H7 (cell line): ENCODE results near the gene KRT86. TPM values are rescaled to one million over a fixed set of nuclear protein-coding genes. Genes with fewer than 3 reads are reported as not detected.
"Not testable (repeated sequence)": the region's sequence is repeated elsewhere in the genome, so short reads cannot be mapped to it uniquely, and the experiment has no call there.

Experiments used
- DNase-seq: peaks from one replicate; pipeline ENCODE4 v3.0.0; 2012
- H3K27me3 ChIP-seq: 2 replicates; pipeline ENCODE4 v1.6.0; 2011; ENCODE audit warnings: mild to moderate bottlenecking, low read length; ENCODE audit not compliant: control insufficient read depth, insufficient read depth
- H3K36me3 ChIP-seq: replicated peaks from 2 replicates; pipeline ENCODE4 v1.5.1; 2011; ENCODE audit warnings: low read length; ENCODE audit not compliant: control insufficient read depth, insufficient read depth
- H3K4me3 ChIP-seq: 2 replicates; pipeline ENCODE4 v1.5.1; 2011; ENCODE audit warnings: low read depth, mild to moderate bottlenecking, control low read depth, low read length, moderate library complexity; ENCODE audit not compliant: insufficient read depth
- total RNA-seq: library from RNA; depleted of rRNA; stranded (reverse); fragments of >200 nt; shearing (Covaris generic); gene quantifications from 2 replicates; pipeline ENCODE4 v1.2.3, GENCODE V29; 2014

Gene KRT86
- total RNA-seq, 1 experiment from 2014 or later, result not detected

GRCh38 chr12:52280796-52281560, 6.5 kb downstream of the KRT86 start:
- no peaks in the 10 kb centered on the region for H3K36me3 ChIP-seq
- H3K4me3 ChIP-seq, result no peak overlapping the region
- peaks cover 12% of the 10 kb centered on the region for H3K27me3 ChIP-seq
- no peak for DNase-seq

- H3K4me3 ChIP-seq, result no peak overlapping the region
- no peak for DNase-seq
- H3K27me3 ChIP-seq, result no peaks in the 10 kb centered on the region
- no peaks in the 10 kb centered on the region for H3K36me3 ChIP-seq
Measured at GRCh38 chr12:52284562-52285171, 10.2 kb downstream of the KRT86 start.

GRCh38 chr12:52285172-52285745, 10.8 kb downstream of the KRT86 start:
- no peaks in the 10 kb centered on the region for H3K27me3 ChIP-seq

GRCh38 chr12:52285851-52286530, 11.5 kb downstream of the KRT86 start:
- Histone ChIP-seq H3K27me3 (no peaks in the 10 kb centered on the region), H3K36me3 (no peaks in the 10 kb centered on the region), H3K4me3 (no peak overlapping the region)
- no peak for DNase-seq

More at GRCh38 chr12:52285172-52285745, 10.8 kb downstream of the KRT86 start:
- no peak for DNase-seq
- no peaks in the 10 kb centered on the region for H3K36me3 ChIP-seq
- H3K4me3 ChIP-seq, result no peak overlapping the region

DNA sequence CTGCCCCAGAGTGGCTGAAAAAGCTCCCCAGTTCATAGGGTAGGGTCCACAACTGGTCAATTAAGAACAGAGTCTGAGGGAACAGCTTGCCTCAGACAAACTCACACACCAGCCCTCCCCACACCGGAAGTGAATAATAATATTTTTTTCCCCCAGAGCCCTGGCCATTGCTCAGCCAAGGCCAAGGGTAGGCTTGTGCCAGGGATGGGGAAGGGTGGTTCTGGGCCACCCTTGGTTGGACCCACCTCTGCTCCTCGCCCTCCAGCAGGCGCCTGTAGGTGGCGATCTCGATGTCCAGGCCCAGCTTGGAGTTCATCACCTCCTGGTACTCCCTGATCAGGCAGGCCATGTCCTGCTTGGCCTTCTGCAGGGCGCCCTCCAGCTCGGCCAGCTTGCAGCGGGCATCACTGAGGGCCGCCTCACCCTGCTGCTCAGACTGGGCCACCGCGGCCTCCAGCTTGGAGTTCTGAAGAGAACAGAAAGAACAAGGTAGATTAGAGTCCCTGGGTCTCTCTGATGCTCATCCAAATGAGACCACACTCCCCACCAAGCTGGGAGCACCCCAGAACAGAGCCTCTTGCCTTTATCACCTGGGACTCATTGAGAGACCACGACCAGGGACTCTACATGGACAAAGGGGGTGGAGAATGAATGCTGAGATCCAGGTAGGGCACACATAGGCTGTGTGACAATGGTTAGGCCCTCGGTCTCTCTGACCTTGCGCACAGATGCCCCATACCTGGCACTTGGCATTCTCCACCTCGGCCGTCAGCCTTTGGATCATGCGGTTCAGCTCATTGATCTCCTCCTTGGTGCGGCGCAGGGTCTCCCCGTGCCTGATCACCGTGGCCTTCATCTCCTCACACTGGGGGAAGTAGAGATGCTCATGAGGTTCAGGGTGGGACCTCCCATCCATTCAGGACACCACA, 12.7 kb downstream of the KRT86 start:
- H3K4me3 ChIP-seq, H3K36me3 ChIP-seq, H3K27me3 ChIP-seq: not testable (repeated sequence)
- DNase-seq, result peak; percentile 67

- not testable (repeated sequence) for H3K4me3 ChIP-seq, DNase-seq, H3K27me3 ChIP-seq, H3K36me3 ChIP-seq
Measured at GRCh38 chr12:52287816-52288805, 13.7 kb downstream of the KRT86 start.

GRCh38 chr12:52290483-52291134, 16.2 kb downstream of the KRT86 start:
- H3K27me3 ChIP-seq, DNase-seq, H3K36me3 ChIP-seq, H3K4me3 ChIP-seq: not testable (repeated sequence)

GRCh38 chr12:52291267-52291935, 17.0 kb downstream of the KRT86 start, which contains the start of gene KRT81:
Gene KRT81, minus strand, starts transcription at chr12:52291534. Its CDS starts 69 bp downstream, at chr12:52291465.
- H3K4me3 ChIP-seq, result no peak within 1 kb of the TSS
- no peaks in the 10 kb centered on the region for H3K27me3 ChIP-seq
- H3K36me3 ChIP-seq, result no peaks in the 10 kb centered on the region
- DNase-seq, result peak; percentile 55

DNA sequence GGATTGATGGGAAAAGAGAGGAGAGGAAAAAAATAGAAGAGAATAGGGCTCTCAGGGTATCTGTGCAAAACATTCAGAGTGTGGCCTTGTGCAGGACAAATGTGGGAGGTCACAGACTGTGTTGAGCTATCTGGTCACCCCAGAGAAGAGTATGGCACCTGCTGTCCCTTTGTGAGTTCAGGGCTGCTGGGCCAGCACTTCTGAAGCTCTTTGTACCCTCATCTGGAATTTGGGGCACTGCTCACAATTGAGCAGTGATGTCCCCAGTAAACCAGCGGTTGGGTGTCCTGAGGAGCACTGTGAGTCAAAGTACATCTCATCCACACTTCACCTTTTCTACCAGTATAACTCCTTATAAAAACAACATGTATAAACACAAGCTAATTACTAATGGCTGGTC, 19.5 kb downstream of the KRT86 start:
- Histone ChIP-seq H3K4me3 (no peak overlapping the region), H3K36me3 (no peaks in the 10 kb centered on the region), H3K27me3 (no peaks in the 10 kb centered on the region; the same call in 1 of the 2 replicates)
- no peak for DNase-seq

GRCh38 chr12:52294803-52295202, 20.4 kb downstream of the KRT86 start:
- DNase-seq, result no peak
- no peaks in the 10 kb centered on the region for H3K36me3 ChIP-seq
- no peak overlapping the region for H3K4me3 ChIP-seq
- no peaks in the 10 kb centered on the region; the same call in 1 of the 2 replicates for H3K27me3 ChIP-seq

- DNase-seq, result no peak
- no peak overlapping the region for H3K4me3 ChIP-seq
- no peaks in the 10 kb centered on the region for H3K36me3 ChIP-seq
- H3K27me3 ChIP-seq, result no peaks in the 10 kb centered on the region; the same call in 1 of the 2 replicates
Measured at GRCh38 chr12:52295663-52296062, 21.2 kb downstream of the KRT86 start.

- DNase-seq, result no peak
- H3K36me3 ChIP-seq, result no peaks in the 10 kb centered on the region
- no peak overlapping the region for H3K4me3 ChIP-seq
- no peaks in the 10 kb centered on the region; the same call in 1 of the 2 replicates for H3K27me3 ChIP-seq
Measured at GRCh38 chr12:52296572-52297215, 22.2 kb downstream of the KRT86 start.
